K562 (cell line): ENCODE results near the gene PIGQ. TPM values are rescaled to one million over a fixed set of nuclear protein-coding genes. Genes with fewer than 3 reads are reported as not detected.

ENCODE experiments used
- CHD1 ChIP-seq: fragments of 200-600 bp; sonication (generic); IDR thresholded peaks from one replicate; pipeline ENCODE4 v1.6.1; 2012; ENCODE audit warnings: mild to moderate bottlenecking, moderate library complexity, low read length, inconsistent platforms
- CXXC5 ChIP-seq: fragments of 250-450 bp; sonication (Bioruptor Pico); IDR thresholded peaks from 2 replicates; pipeline ENCODE4 v1.8.0; 2022; ENCODE audit warnings: inconsistent platforms, mild to moderate bottlenecking, moderate library complexity
- ELF1 ChIP-seq: fragments of 200-800 bp; sonication (Bioruptor generic); IDR thresholded peaks from 2 replicates; pipeline ENCODE4 v1.6.1; 2016; ENCODE audit warnings: missing genetic modification characterization, missing compliant biosample characterization
- EP400 ChIP-seq: fragments of 450-650 bp; IDR thresholded peaks from 2 replicates; pipeline ENCODE4 v1.6.1; 2017; ENCODE audit warnings: antibody characterized with exemption, mild to moderate bottlenecking, moderate library complexity
- ERF ChIP-seq: fragments of 450-650 bp; formaldehyde crosslinking; IDR thresholded peaks from 2 replicates; pipeline ENCODE4 v1.4.0; 2020; ENCODE audit warnings: mild to moderate bottlenecking, mixed read lengths
- ETV1 ChIP-seq: fragments of 450-650 bp; conservative IDR thresholded peaks from 2 replicates; pipeline ENCODE4 v1.6.1; 2016; ENCODE audit warnings: missing genetic modification characterization, control low read depth, low read depth, missing compliant biosample characterization
- FOSL1 ChIP-seq: fragments of 200-800 bp; sonication (Bioruptor generic); conservative IDR thresholded peaks from 2 replicates; pipeline ENCODE4 v1.6.1; 2016; ENCODE audit warnings: missing genetic modification characterization, missing compliant biosample characterization
- GTF2E2 ChIP-seq: fragments of 200-800 bp; sonication (Bioruptor generic); IDR thresholded peaks from 2 replicates; pipeline ENCODE4 v1.6.1; 2016; ENCODE audit warnings: missing genetic modification characterization, missing compliant biosample characterization
- NFXL1 ChIP-seq: fragments of 450-650 bp; formaldehyde crosslinking; IDR thresholded peaks from 2 replicates; pipeline ENCODE4 v1.4.0; 2021; ENCODE audit warnings: mild to moderate bottlenecking
- POLR2B ChIP-seq: fragments of 450-650 bp; IDR thresholded peaks from 2 replicates; pipeline ENCODE4 v1.6.1; 2018; ENCODE audit warnings: low read depth; ENCODE audit not compliant: partially characterized antibody
- POLR2G ChIP-seq: fragments of 200-400 bp; formaldehyde crosslinking; IDR thresholded peaks from 2 replicates; pipeline ENCODE4 v1.6.1; 2017; ENCODE audit warnings: low read depth, mild to moderate bottlenecking, antibody characterized with exemption, low read length, moderate library complexity
- SMAD3 ChIP-seq: fragments of 450-650 bp; formaldehyde crosslinking; conservative IDR thresholded peaks from 2 replicates; pipeline ENCODE4 v1.4.0; 2020; ENCODE audit warnings: mild to moderate bottlenecking
- SMAD4 ChIP-seq: fragments of 250-450 bp; sonication (Bioruptor Pico); conservative IDR thresholded peaks from 2 replicates; pipeline ENCODE4 v1.8.0; 2021; ENCODE audit warnings: inconsistent platforms, mild to moderate bottlenecking, moderate library complexity
- TCF7 ChIP-seq: sonication (generic); IDR thresholded peaks from 2 replicates; pipeline ENCODE4 v1.6.1; 2016; ENCODE audit warnings: antibody characterized with exemption, borderline replicate concordance
- TEAD2 ChIP-seq: fragments of 450-650 bp; IDR thresholded peaks from 2 replicates; pipeline ENCODE4 v1.6.1; 2016; ENCODE audit warnings: missing genetic modification characterization, control low read depth, missing compliant biosample characterization
- U2AF1 ChIP-seq: fragments of 200-400 bp; formaldehyde crosslinking; optimal IDR thresholded peaks from 2 replicates; pipeline ENCODE3; 2017; ENCODE audit warnings: mild to moderate bottlenecking, low read depth, low read length, moderate library complexity
- XRCC5 ChIP-seq: fragments of 200-400 bp; formaldehyde crosslinking; IDR thresholded peaks from 2 replicates; pipeline ENCODE4 v1.6.1; 2017; ENCODE audit warnings: low read depth, mild to moderate bottlenecking, low read length
- ZKSCAN1 ChIP-seq: fragments of 150-350 bp; IDR thresholded peaks from 2 replicates; pipeline ENCODE4 v1.6.1; 2016; ENCODE audit warnings: low read depth, low read length
- ZNF197 ChIP-seq: fragments of 200-800 bp; sonication (Bioruptor generic); IDR thresholded peaks from 2 replicates; pipeline ENCODE4 v1.6.1; 2016; ENCODE audit warnings: low read depth, missing genetic modification characterization, missing compliant biosample characterization
- ZNF24 ChIP-seq: fragments of 450-650 bp; IDR thresholded peaks from 2 replicates; pipeline ENCODE4 v1.6.1; 2016
- ZNF589 ChIP-seq: fragments of 200-800 bp; sonication (Bioruptor generic); IDR thresholded peaks from 2 replicates; pipeline ENCODE4 v1.6.1; 2016; ENCODE audit warnings: low read depth, missing genetic modification characterization, missing compliant biosample characterization
- ZNF766 ChIP-seq: fragments of 200-800 bp; sonication (Bioruptor generic); conservative IDR thresholded peaks from 2 replicates; pipeline ENCODE4 v1.6.1; 2016; ENCODE audit warnings: missing genetic modification characterization, missing compliant biosample characterization
- ZZZ3 ChIP-seq: fragments of 450-650 bp; IDR thresholded peaks from 2 replicates; pipeline ENCODE4 v1.6.1; 2016; ENCODE audit warnings: antibody characterized with exemption, mild to moderate bottlenecking, moderate library complexity
- polyA plus RNA-seq, 8 experiments: library from polyadenylated mRNA; depleted of rRNA in 4 of 8; stranded (reverse) in 5 of 8; unstranded in 3 of 8; fragments of >200 nt; fragmentation: Nextera tagmentation in 2 of 8; fragmentation: Illumina TruSeq in 1 of 8; extraction: Ambion mirVana in 2 of 8; extraction: Trizol in 1 of 8; gene quantifications; 2 replicates each; pipeline versions ENCODE4 v1.2.1 to v1.2.3, GENCODE V29; 2011 to 2014; ENCODE audit warnings: inconsistent platforms in 1 of 8, missing spikeins in 1 of 8
- total RNA-seq, 7 experiments: library from RNA; depleted of rRNA in 6 of 7; stranded (reverse); fragments of >200 nt in 6 of 7; fragmentation: Illumina TruSeq in 2 of 7; extraction: Trizol in 2 of 7; gene quantifications; 2 replicates each; pipeline versions ENCODE4 v1.2.1 to v1.2.3, GENCODE V29; 2011 to 2021; ENCODE audit warnings: low replicate concordance in 1 of 7
- TF ChIP-seq, protein P1 (sequence below): sonication (generic); formaldehyde crosslinking; IDR thresholded peaks from 2 replicates; pipeline ENCODE4 v1.8.1; 2022; ENCODE audit warnings: missing genetic modification reagents
- TF ChIP-seq, protein P2 (sequence below), 3 experiments: IDR thresholded peaks in 2 of 3; conservative IDR thresholded peaks in 1 of 3; 2 replicates each; pipeline ENCODE4 v1.5.1; 2011 to 2012; ENCODE audit warnings: low read length in 3 of 3, mild to moderate bottlenecking in 3 of 3, control low read depth in 2 of 3, improper control_type of control experiment in 1 of 3, inconsistent platforms in 1 of 3, low read depth in 1 of 3, mixed read lengths in 1 of 3, moderate library complexity in 1 of 3; ENCODE audit not compliant: insufficient read depth in 2 of 3

The PIGQ gene
- total and polyA plus RNA-seq, 9 of the 15 experiments (the other 6 are each of a cell fraction or from before 2014, with no cell fraction given): 0.20 to 49.6 (median 11.7) TPM

DNA sequence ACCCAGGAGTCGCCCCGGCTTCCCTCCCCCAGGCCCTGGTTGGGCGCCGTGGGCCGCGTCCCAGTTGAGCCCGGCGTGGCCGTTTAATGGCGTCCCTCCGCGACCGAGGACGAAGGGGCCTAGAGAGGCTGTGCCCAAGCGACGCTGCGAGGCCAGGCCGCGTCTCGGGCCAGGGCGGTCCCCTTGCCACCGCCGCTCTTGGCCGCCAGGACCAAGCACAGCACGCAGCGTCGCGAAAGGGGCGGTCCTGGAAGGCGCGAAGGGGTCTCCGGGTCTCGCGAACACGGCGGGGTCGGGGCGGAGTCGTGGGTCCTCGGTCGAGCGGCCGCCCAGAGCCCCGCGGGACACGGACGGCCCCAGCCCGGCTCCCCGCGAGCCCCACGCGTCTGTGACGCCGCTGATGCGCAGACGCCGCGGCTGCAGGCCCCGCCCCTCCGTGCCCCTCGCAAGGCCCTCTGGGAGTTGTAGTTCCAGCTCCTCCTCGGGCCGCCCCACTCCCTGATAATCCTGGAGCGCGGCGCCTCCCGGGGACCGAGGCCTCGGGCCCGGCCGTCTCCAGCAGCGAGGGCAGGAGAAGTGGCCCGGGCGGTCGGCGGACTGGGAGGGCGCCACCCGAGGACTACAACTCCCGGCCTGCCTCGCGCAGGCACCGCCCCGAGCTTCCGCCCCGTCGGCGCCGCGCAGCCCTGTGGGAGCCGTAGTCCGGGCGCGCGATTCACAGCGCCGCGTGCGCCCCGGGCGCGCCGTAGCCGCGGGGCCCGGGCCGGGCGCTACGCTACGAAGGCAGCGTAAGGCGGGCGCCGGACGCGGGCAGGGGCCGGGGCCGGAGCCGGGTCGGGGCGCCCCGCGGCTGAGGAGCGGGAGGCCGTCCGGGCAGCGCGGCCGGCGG is 42.5 kb upstream of the PIGQ start, which contains the start of gene CAPN15 (continued):
- peak; percentile 95 for TF ChIP-seq ZNF197
- TF ChIP-seq ETV1 (tag): 0 out of 2 replicates have a peak, but pooled peaks have one; percentile 22
- TF ChIP-seq ZNF589 (CRISPR knock-in tag): no peak
- TF ChIP-seq FOSL1 (tag): 0 out of 2 replicates have a peak, but pooled peaks have one; percentile 13
- peak; percentile 73; the same call in 1 of the 2 replicates for TF ChIP-seq GTF2E2 (tag)
- TF ChIP-seq ZNF24: peak; percentile 100
- no peak for TF ChIP-seq ZZZ3
- no peak for TF ChIP-seq XRCC5
- peak; percentile 94 for TF ChIP-seq ZNF766 (CRISPR knock-in tag)
- peak; percentile 83; the same call in 1 of the 2 replicates for TF ChIP-seq SMAD3
- TF ChIP-seq, protein P1, sequence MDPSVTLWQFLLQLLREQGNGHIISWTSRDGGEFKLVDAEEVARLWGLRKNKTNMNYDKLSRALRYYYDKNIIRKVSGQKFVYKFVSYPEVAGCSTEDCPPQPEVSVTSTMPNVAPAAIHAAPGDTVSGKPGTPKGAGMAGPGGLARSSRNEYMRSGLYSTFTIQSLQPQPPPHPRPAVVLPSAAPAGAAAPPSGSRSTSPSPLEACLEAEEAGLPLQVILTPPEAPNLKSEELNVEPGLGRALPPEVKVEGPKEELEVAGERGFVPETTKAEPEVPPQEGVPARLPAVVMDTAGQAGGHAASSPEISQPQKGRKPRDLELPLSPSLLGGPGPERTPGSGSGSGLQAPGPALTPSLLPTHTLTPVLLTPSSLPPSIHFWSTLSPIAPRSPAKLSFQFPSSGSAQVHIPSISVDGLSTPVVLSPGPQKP: peak; percentile 17; the same call in 1 of the 2 replicates
- peak; percentile 62; the same call in 1 of the 2 replicates for TF ChIP-seq EP400
- peak; percentile 77 for TF ChIP-seq SMAD4 (CRISPR knock-in tag)
- TF ChIP-seq NFXL1 (CRISPR knock-in tag): 0 out of 2 replicates have a peak, but pooled peaks have one; percentile 5
- TF ChIP-seq POLR2B: peak; percentile 32
- no peak for TF ChIP-seq TEAD2
- 0 out of 2 replicates have a peak, but pooled peaks have one; percentile 62 for TF ChIP-seq ERF (CRISPR knock-in tag)
- no peak for TF ChIP-seq ZKSCAN1
- peak; percentile 94 for TF ChIP-seq ELF1 (tag)
- TF ChIP-seq CXXC5 (CRISPR knock-in tag): peak; percentile 98
- TF ChIP-seq, protein P2, sequence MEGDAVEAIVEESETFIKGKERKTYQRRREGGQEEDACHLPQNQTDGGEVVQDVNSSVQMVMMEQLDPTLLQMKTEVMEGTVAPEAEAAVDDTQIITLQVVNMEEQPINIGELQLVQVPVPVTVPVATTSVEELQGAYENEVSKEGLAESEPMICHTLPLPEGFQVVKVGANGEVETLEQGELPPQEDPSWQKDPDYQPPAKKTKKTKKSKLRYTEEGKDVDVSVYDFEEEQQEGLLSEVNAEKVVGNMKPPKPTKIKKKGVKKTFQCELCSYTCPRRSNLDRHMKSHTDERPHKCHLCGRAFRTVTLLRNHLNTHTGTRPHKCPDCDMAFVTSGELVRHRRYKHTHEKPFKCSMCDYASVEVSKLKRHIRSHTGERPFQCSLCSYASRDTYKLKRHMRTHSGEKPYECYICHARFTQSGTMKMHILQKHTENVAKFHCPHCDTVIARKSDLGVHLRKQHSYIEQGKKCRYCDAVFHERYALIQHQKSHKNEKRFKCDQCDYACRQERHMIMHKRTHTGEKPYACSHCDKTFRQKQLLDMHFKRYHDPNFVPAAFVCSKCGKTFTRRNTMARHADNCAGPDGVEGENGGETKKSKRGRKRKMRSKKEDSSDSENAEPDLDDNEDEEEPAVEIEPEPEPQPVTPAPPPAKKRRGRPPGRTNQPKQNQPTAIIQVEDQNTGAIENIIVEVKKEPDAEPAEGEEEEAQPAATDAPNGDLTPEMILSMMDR (IDR thresholded peaks at IDR 0.05 in 2 of 3, conservative IDR thresholded peaks at IDR 0.05 in 1 of 3; ENCODE audit: insufficient read depth in 2 of 3, low read depth in 1 of 3, low read length in 3 of 3): no peak; a peak in 1 of 6 replicates
- peak; percentile 85 for TF ChIP-seq POLR2G
- TF ChIP-seq CHD1: peak; percentile 64
- TF ChIP-seq TCF7: 0 out of 2 replicates have a peak, but pooled peaks have one; percentile 31
- peak; percentile 86 for TF ChIP-seq U2AF1
